Colonic mucosa (tissue), 4 donors: ENCODE data around the gene TRAPPC2L. TPM values are rescaled to one million over a fixed set of nuclear protein-coding genes. Genes with fewer than 3 reads are reported as not detected.

Experiments used
- DNase-seq: peaks from one replicate; pipeline ENCODE4 v3.0.0-alpha.2; 2020
- H3K27ac ChIP-seq: fragments of 200-600 bp; one replicate; pipeline ENCODE4 v1.8.0; 2021
- H3K27me3 ChIP-seq: fragments of 200-600 bp; one replicate; pipeline ENCODE4 v1.8.0; 2021
- H3K36me3 ChIP-seq: fragments of 200-600 bp; one replicate; pipeline ENCODE4 v1.8.0; 2021
- H3K4me1 ChIP-seq: fragments of 200-600 bp; one replicate; pipeline ENCODE4 v1.8.0; 2021; ENCODE audit warnings: mild to moderate bottlenecking
- H3K4me3 ChIP-seq: fragments of 200-600 bp; one replicate; pipeline ENCODE4 v1.8.0; 2021
- H3K9ac ChIP-seq, 2 donors: one replicate each; pipeline ENCODE4 v1.7.0; 2013; ENCODE audit warnings: control low read depth in 2 of 2, low read depth in 2 of 2, low read length in 2 of 2
- H3K9me3 ChIP-seq: fragments of 200-600 bp; one replicate; pipeline ENCODE4 v1.8.0; 2021
- intact Hi-C: fragments of 100-400 bp; cut with DNase I; formaldehyde crosslinking; loops from one replicate; pipeline ENCODE4 v1.14.1; 2022
- total RNA-seq, 2 donors: library from RNA; stranded (reverse); fragmentation: NEBNext Ultra II Directional in 1 of 2; extraction: Animal tissue kit (Norgen Biotek cat#: 25700) in 1 of 2; gene quantifications; one replicate each; pipeline ENCODE4 v1.2.1, GENCODE V29; 2021
- TF ChIP-seq, protein P1 (sequence below): fragments of 200-600 bp; IDR thresholded peaks from one replicate; pipeline ENCODE4 v1.8.0; 2022; ENCODE audit warnings: antibody characterized with exemption, mild to moderate bottlenecking
- donor health status: healthy.
- donor health status: DM: no; HTN: no; CAD: no.
- donor health status: DM: no; HTN: no; CAD: no.

The TRAPPC2L gene
- total RNA-seq, 2 donors from 2014 or later: 33.8 to 57.3 TPM

DNA sequence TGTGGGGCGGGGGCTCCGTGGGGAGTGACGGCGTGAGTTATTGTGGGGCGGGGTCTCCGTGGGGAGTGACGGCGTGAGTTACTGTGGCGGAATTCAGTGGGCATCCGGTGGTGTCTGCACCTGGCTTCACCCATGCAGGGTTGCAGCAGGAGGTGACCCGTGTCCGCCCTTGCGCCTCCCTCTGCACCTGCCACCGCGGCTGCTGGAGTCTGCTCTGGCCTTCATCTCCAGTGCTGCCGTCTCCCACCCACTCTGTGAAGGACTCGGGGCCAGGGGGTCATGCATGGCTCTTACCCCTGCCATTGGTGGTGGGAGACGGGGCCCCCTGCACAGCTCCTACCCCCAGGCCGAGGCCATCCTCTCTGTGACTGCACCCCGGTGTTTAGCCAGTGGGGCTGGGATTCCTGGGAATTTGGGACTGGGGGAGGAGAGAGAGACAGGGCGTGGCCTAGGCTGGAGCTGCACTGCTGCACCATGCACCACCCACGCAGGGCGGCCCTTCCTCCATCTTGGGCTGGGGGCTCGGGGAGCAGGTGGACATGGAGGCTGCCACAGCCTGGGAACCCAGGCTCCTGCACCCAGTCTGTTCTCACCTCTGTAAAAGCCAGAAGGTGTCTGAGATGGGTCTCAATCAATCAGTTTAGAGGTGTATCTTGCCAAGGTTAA lies 10.8 kb downstream of the TRAPPC2L start:
- H3K9me3 ChIP-seq: no peaks in the 10 kb centered on the region
- no peak overlapping the region for H3K27ac ChIP-seq
- no peaks in the 10 kb centered on the region for H3K36me3 ChIP-seq
- peaks cover 11% of the 10 kb centered on the region for H3K27me3 ChIP-seq
- no peak overlapping the region for H3K9ac ChIP-seq
- H3K4me1 ChIP-seq: no peaks in the 10 kb centered on the region
- DNase-seq: no peak
- intact Hi-C loops: no loop called here
- TF ChIP-seq, protein P1, sequence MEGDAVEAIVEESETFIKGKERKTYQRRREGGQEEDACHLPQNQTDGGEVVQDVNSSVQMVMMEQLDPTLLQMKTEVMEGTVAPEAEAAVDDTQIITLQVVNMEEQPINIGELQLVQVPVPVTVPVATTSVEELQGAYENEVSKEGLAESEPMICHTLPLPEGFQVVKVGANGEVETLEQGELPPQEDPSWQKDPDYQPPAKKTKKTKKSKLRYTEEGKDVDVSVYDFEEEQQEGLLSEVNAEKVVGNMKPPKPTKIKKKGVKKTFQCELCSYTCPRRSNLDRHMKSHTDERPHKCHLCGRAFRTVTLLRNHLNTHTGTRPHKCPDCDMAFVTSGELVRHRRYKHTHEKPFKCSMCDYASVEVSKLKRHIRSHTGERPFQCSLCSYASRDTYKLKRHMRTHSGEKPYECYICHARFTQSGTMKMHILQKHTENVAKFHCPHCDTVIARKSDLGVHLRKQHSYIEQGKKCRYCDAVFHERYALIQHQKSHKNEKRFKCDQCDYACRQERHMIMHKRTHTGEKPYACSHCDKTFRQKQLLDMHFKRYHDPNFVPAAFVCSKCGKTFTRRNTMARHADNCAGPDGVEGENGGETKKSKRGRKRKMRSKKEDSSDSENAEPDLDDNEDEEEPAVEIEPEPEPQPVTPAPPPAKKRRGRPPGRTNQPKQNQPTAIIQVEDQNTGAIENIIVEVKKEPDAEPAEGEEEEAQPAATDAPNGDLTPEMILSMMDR: no peak
- H3K4me3 ChIP-seq: no peak overlapping the region

DNA sequence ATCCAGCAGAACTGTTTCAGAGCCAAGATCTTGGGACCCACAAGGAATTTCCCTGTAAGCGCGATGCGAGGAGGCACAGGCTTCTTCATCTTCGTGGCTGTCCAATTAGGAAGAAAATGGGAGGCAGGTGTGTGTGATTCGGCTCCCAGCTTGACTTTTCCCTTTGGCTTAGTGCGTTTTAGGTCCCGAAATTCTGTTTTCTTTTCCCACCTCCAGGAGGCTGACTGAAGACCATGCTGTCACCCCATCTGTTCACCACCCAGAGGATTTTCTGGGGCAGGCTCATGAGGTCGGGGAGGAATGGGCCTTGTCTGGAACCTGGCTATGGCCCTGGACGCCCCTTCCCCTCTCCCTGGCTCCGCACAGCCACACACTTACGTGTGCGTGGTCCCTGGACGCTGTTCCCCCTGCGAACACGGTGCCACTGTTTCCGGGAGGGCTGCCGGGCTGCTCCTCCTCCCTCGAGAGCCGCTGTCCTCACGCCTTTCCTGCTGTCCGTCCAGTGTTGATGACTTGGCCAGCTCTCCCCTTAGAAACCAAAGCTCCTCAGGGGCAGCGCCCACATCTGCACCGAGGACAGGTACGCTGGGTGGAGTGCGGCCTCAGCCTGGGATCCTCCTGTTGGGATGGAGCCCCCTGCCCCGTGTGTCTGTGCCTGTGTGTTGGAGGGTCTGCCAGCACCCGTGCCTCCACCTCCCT lies 12.2 kb downstream of the TRAPPC2L start:
- no peak overlapping the region for H3K27ac ChIP-seq
- peaks cover 11% of the 10 kb centered on the region for H3K27me3 ChIP-seq

DNA sequence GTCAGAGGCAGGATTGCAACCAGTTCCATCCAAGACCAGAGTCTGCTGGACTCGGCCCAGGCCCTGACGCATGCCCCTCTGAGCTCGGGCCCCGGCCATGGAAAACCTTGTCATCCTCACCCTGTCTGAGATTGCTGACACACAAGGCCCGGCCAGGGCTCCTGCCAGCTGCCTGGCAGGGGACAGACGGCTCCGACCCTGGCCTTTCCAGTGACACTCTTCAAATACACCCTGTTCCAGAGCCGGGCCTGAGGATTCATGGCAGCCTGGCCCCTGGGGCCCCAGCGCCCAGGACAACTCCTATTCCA lies 12.7 kb downstream of the TRAPPC2L start:
- Histone ChIP-seq H3K27ac (no peak overlapping the region), H3K9ac (no peak overlapping the region), H3K36me3 (no peaks in the 10 kb centered on the region), H3K4me1 (no peaks in the 10 kb centered on the region), H3K4me3 (no peak overlapping the region), H3K27me3 (peaks cover 11% of the 10 kb centered on the region), H3K9me3 (no peaks in the 10 kb centered on the region)
- TF ChIP-seq, protein P1: no peak
- intact Hi-C loops: no loop called here
- DNase-seq: no peak

More for the DNA sequence above, 12.2 kb downstream of the TRAPPC2L start:
- no peak overlapping the region for H3K4me3 ChIP-seq
- DNase-seq: no peak
- TF ChIP-seq, protein P1: no peak
- intact Hi-C loops: no loop called here
- no peak overlapping the region for H3K9ac ChIP-seq
- no peaks in the 10 kb centered on the region for H3K4me1 ChIP-seq
- H3K9me3 ChIP-seq: no peaks in the 10 kb centered on the region
- H3K36me3 ChIP-seq: no peaks in the 10 kb centered on the region

DNA sequence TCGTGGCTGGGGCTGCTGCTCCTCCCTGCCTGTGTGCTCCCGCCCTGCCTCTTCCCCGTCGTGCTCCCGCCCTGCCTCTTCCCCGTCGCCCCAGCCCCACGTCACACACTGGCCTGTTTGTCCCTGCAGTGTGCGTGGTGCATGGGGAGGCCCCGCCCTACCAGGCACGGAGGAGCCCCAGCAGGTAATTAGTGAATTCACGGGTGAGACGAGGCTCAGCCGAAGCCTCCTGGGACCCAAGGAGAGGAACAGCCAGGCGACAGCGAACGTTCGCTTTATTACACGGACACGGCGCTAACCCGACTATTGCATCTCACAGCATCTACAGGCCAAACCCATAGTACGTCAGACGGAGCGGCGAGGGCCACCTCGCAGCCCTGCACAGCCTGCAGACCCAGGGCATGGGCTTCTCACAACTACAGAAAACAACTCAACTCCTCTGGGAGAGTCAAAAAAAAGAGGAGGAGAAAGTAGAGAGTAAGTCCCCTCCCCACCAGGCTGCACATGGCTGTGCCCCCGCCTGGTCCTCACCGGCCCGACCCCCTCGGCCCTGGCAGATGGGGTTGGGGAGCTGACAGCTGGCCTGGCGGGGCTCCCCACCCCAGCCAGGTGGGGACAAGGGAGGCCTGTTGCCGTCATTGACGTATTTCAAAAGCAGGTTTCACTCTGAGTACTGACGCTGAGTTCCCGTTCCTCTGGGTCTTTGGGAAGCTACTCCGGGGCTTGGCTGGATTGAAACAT lies 13.9 kb downstream of the TRAPPC2L start:
- TF ChIP-seq, protein P1: no peak
- peak overlapping the region in 1 of 2 donors; percentile 56 for H3K9ac ChIP-seq
- H3K4me1 ChIP-seq: no peaks in the 10 kb centered on the region
- H3K4me3 ChIP-seq: no peak overlapping the region
- H3K9me3 ChIP-seq: no peaks in the 10 kb centered on the region
- no peak overlapping the region for H3K27ac ChIP-seq
- H3K27me3 ChIP-seq: peaks cover 11% of the 10 kb centered on the region
- no peaks in the 10 kb centered on the region for H3K36me3 ChIP-seq
- no peak for DNase-seq
- intact Hi-C loops: no loop called here

DNA sequence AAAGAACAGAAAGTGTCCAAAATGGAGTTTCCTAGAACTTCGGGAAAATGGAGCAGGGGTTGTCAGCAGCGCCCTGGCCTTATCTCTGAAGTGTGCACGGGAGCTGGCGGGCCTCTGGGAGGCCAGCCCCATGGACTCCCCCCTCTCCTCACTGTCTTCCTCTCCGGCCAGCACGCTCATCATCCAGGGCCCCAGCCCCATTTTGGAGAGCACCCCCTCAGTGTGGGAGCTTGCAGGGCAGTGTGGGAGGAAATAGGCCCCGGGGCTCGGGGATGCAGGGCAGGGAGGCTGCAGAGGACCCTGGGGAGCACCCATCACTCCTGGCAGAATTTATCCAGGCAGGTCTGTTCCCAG lies 14.4 kb downstream of the TRAPPC2L start:
- H3K4me1 ChIP-seq: no peaks in the 10 kb centered on the region

More for the DNA sequence above, 14.4 kb downstream of the TRAPPC2L start:
- DNase-seq: no peak
- Histone ChIP-seq H3K4me3 (no peak overlapping the region), H3K9ac (no peak overlapping the region), H3K27ac (no peak overlapping the region), H3K9me3 (no peaks in the 10 kb centered on the region), H3K27me3 (peaks cover 11% of the 10 kb centered on the region), H3K36me3 (no peaks in the 10 kb centered on the region)
- intact Hi-C loops: no loop called here
- TF ChIP-seq, protein P1: no peak
